Measurements from ENCODE around the gene RYR3. TPM values are rescaled to one million over a fixed set of nuclear protein-coding genes. Genes with fewer than 3 reads are reported as not detected.

Gene RYR3
- total RNA-seq, 1 experiment from 2014 or later: not detected

GRCh38 chr15:33448151-33448550, 137.4 kb downstream of the RYR3 start:
- Mint-ChIP-seq H3K27me3 (ENCODE audit: insufficient read depth, unreplicated experiment) (peaks cover 13% of the 10 kb centered on the region), H3K27ac (ENCODE audit: low read depth, unreplicated experiment) (no peak overlapping the region), H3K4me3 (ENCODE audit: unreplicated experiment) (no peak overlapping the region), H3K4me1 (ENCODE audit: insufficient read depth, unreplicated experiment) (peaks cover 12% of the 10 kb centered on the region), H3K9me3 (ENCODE audit: unreplicated experiment) (no peaks in the 10 kb centered on the region), H3K36me3 (ENCODE audit: insufficient read depth, unreplicated experiment) (no peaks in the 10 kb centered on the region)
- no peak for DNase-seq (ENCODE audit: unreplicated experiment)
- CTCF ChIA-PET: no interaction called here
- BruUV-seq (replicated peaks): no TSS peak
- no peak for TF ChIP-seq CTCF (IDR thresholded peaks at IDR 0.05; ENCODE audit: unreplicated experiment)
- intact Hi-C loops (cut with micrococcal nuclease): no loop called here
- POLR2A ChIA-PET: no interaction called here

- H3K36me3 Mint-ChIP-seq (ENCODE audit: insufficient read depth, unreplicated experiment): no peaks in the 10 kb centered on the region
- no peak for TF ChIP-seq CTCF (IDR thresholded peaks at IDR 0.05; ENCODE audit: unreplicated experiment)
- H3K27me3 Mint-ChIP-seq (ENCODE audit: insufficient read depth, unreplicated experiment): peaks cover 13% of the 10 kb centered on the region
- no peaks in the 10 kb centered on the region for H3K9me3 Mint-ChIP-seq (ENCODE audit: unreplicated experiment)
- ChIA-PET CTCF (no interaction called here), POLR2A (no interaction called here)
- H3K4me1 Mint-ChIP-seq (ENCODE audit: insufficient read depth, unreplicated experiment): peaks cover 12% of the 10 kb centered on the region
- no peak overlapping the region for H3K27ac Mint-ChIP-seq (ENCODE audit: low read depth, unreplicated experiment)
- peak; percentile 61 for DNase-seq (ENCODE audit: unreplicated experiment)
- no TSS peak for BruUV-seq (replicated peaks)
- intact Hi-C loops (cut with micrococcal nuclease): no loop called here
- no peak overlapping the region for H3K4me3 Mint-ChIP-seq (ENCODE audit: unreplicated experiment)
These were observed 138.3 kb downstream of the RYR3 start for GRCh38 chr15:33448961-33449606.

GRCh38 chr15:33449810-33450209, 139.0 kb downstream of the RYR3 start:
- DNase-seq (ENCODE audit: unreplicated experiment): no peak
- TF ChIP-seq CTCF (IDR thresholded peaks at IDR 0.05; ENCODE audit: unreplicated experiment): no peak
- Mint-ChIP-seq H3K9me3 (ENCODE audit: unreplicated experiment) (no peaks in the 10 kb centered on the region), H3K36me3 (ENCODE audit: insufficient read depth, unreplicated experiment) (no peaks in the 10 kb centered on the region), H3K27ac (ENCODE audit: low read depth, unreplicated experiment) (no peak overlapping the region), H3K27me3 (ENCODE audit: insufficient read depth, unreplicated experiment) (peaks cover 8% of the 10 kb centered on the region), H3K4me3 (ENCODE audit: unreplicated experiment) (no peak overlapping the region), H3K4me1 (ENCODE audit: insufficient read depth, unreplicated experiment) (peaks cover 12% of the 10 kb centered on the region)
- intact Hi-C loops (cut with micrococcal nuclease): no loop called here
- CTCF ChIA-PET: interaction anchor here (0.6 kb wide), 1 partner anchor 1949 kb away, joined by 3 read pairs; no protein-coding TSS in a partner anchor
- no TSS peak for BruUV-seq (replicated peaks)
- POLR2A ChIA-PET: no interaction called here

- ChIA-PET CTCF (interaction anchor here (0.9 to 1.1 kb wide), 2 partner anchors 22 to 160 kb away, joined by 3 read pairs; no protein-coding TSS in a partner anchor), POLR2A (no interaction called here)
- Mint-ChIP-seq H3K9me3 (ENCODE audit: unreplicated experiment) (no peaks in the 10 kb centered on the region), H3K36me3 (ENCODE audit: insufficient read depth, unreplicated experiment) (no peaks in the 10 kb centered on the region), H3K27ac (ENCODE audit: low read depth, unreplicated experiment) (no peak overlapping the region), H3K4me3 (ENCODE audit: unreplicated experiment) (no peak overlapping the region), H3K27me3 (ENCODE audit: insufficient read depth, unreplicated experiment) (no peaks in the 10 kb centered on the region), H3K4me1 (ENCODE audit: insufficient read depth, unreplicated experiment) (peaks cover 12% of the 10 kb centered on the region)
- TF ChIP-seq CTCF (IDR thresholded peaks at IDR 0.05; ENCODE audit: unreplicated experiment): no peak
- DNase-seq (ENCODE audit: unreplicated experiment): peak; percentile 33
- intact Hi-C loops (cut with micrococcal nuclease): no loop called here
- no TSS peak for BruUV-seq (replicated peaks)
These were observed 140.6 kb downstream of the RYR3 start for GRCh38 chr15:33451385-33451784.

All from MCF 10A (cell line).